Loucy (cell line): ENCODE results near the gene LHX6.

Experiments
- CTCF ChIP-seq: fragments of 200-600 bp; sonication (generic); conservative IDR thresholded peaks from 2 replicates; pipeline ENCODE4 v1.5.1; 2014; ENCODE audit warnings: mild to moderate bottlenecking, antibody characterized with exemption, low read length
- EZH2phosphoT487 ChIP-seq: fragments of 200-600 bp; IDR thresholded peaks from 2 replicates; pipeline ENCODE4 v1.6.1; 2018; ENCODE audit warnings: antibody characterized with exemption, mild to moderate bottlenecking, moderate library complexity, borderline replicate concordance

GRCh38 chr9:122186301-122186700 is 42.5 kb downstream of the LHX6 start:
- TF ChIP-seq CTCF (no peak), EZH2phosphoT487 (no peak)
